Measurements from ENCODE around the gene MT1E.

Gene MT1E

DNA sequence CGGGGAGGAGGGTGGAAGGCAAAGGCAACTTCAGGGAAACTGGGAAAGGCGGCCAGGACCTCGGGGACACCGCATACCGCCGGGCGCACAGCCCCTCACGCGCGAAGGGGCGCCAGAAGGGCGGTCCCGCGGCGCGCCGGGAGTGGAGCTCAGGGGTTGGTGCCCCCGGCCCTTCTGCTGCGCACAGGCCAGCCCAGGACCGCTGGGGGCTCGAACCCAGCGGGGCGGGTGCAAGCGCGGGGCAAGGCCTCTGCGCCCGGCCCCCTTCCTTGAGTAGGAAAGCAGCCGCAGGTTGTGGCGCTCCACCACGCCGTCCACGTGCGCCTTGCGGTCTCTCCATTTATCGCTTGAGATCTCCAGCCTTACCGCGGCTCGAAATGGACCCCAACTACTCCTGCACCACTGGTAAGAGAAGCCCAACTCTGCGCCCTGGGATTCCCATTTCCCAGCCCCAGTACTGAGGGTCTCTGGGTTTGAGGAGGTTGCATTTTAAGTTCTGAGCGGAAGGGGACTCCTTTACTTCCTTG lies 9.9 kb downstream of the MT1E start:
- no peak overlapping the region for H3K27ac ChIP-seq (ENCODE audit: extremely low read depth, low read depth, low read length)
- no peaks in the 10 kb centered on the region for H3K36me3 ChIP-seq (ENCODE audit: control insufficient read depth in 2 of 2, insufficient read depth in 1 of 2, low read length in 2 of 2)
- TF ChIP-seq, protein P1, sequence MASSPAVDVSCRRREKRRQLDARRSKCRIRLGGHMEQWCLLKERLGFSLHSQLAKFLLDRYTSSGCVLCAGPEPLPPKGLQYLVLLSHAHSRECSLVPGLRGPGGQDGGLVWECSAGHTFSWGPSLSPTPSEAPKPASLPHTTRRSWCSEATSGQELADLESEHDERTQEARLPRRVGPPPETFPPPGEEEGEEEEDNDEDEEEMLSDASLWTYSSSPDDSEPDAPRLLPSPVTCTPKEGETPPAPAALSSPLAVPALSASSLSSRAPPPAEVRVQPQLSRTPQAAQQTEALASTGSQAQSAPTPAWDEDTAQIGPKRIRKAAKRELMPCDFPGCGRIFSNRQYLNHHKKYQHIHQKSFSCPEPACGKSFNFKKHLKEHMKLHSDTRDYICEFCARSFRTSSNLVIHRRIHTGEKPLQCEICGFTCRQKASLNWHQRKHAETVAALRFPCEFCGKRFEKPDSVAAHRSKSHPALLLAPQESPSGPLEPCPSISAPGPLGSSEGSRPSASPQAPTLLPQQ (tag by site-specific recombination; IDR thresholded peaks at IDR 0.05), result no peak
- TF ChIP-seq ZNF623 (tag by site-specific recombination; IDR thresholded peaks at IDR 0.05) (no peak), ZNF514 (tag by site-specific recombination; IDR thresholded peaks at IDR 0.05) (no peak), ZNF792 (tag by site-specific recombination; IDR thresholded peaks at IDR 0.05) (no peak), ZBTB21 (tag by site-specific recombination; IDR thresholded peaks at IDR 0.05) (no peak), ZNF707 (tag by site-specific recombination; IDR thresholded peaks at IDR 0.05) (no peak), KLF9 (tag by site-specific recombination; IDR thresholded peaks at IDR 0.05; ENCODE audit: low read depth) (no peak)
- TF ChIP-seq, protein P2, sequence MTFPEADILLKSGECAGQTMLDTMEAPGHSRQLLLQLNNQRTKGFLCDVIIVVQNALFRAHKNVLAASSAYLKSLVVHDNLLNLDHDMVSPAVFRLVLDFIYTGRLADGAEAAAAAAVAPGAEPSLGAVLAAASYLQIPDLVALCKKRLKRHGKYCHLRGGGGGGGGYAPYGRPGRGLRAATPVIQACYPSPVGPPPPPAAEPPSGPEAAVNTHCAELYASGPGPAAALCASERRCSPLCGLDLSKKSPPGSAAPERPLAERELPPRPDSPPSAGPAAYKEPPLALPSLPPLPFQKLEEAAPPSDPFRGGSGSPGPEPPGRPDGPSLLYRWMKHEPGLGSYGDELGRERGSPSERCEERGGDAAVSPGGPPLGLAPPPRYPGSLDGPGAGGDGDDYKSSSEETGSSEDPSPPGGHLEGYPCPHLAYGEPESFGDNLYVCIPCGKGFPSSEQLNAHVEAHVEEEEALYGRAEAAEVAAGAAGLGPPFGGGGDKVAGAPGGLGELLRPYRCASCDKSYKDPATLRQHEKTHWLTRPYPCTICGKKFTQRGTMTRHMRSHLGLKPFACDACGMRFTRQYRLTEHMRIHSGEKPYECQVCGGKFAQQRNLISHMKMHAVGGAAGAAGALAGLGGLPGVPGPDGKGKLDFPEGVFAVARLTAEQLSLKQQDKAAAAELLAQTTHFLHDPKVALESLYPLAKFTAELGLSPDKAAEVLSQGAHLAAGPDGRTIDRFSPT (tag by site-specific recombination; IDR thresholded peaks at IDR 0.05), result no peak
- TF ChIP-seq, protein P3, sequence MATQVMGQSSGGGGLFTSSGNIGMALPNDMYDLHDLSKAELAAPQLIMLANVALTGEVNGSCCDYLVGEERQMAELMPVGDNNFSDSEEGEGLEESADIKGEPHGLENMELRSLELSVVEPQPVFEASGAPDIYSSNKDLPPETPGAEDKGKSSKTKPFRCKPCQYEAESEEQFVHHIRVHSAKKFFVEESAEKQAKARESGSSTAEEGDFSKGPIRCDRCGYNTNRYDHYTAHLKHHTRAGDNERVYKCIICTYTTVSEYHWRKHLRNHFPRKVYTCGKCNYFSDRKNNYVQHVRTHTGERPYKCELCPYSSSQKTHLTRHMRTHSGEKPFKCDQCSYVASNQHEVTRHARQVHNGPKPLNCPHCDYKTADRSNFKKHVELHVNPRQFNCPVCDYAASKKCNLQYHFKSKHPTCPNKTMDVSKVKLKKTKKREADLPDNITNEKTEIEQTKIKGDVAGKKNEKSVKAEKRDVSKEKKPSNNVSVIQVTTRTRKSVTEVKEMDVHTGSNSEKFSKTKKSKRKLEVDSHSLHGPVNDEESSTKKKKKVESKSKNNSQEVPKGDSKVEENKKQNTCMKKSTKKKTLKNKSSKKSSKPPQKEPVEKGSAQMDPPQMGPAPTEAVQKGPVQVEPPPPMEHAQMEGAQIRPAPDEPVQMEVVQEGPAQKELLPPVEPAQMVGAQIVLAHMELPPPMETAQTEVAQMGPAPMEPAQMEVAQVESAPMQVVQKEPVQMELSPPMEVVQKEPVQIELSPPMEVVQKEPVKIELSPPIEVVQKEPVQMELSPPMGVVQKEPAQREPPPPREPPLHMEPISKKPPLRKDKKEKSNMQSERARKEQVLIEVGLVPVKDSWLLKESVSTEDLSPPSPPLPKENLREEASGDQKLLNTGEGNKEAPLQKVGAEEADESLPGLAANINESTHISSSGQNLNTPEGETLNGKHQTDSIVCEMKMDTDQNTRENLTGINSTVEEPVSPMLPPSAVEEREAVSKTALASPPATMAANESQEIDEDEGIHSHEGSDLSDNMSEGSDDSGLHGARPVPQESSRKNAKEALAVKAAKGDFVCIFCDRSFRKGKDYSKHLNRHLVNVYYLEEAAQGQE (tag by site-specific recombination; IDR thresholded peaks at IDR 0.05), result no peak
- no peaks in the 10 kb centered on the region for H3K9me3 ChIP-seq (ENCODE audit: control insufficient read depth, insufficient read depth, low read depth, low read length)
- H3K4me3 ChIP-seq (ENCODE audit: low read depth, low read length), result no peak overlapping the region
- ChIA-PET POLR2A (no interaction called here), CTCF (interaction anchor here (0.6 kb wide), 1 partner anchor 32 kb away, joined by 3 read pairs; no protein-coding TSS in a partner anchor)
- no peaks in the 10 kb centered on the region for H3K4me1 ChIP-seq (ENCODE audit: control insufficient read depth, insufficient read depth, low read length)

DNA sequence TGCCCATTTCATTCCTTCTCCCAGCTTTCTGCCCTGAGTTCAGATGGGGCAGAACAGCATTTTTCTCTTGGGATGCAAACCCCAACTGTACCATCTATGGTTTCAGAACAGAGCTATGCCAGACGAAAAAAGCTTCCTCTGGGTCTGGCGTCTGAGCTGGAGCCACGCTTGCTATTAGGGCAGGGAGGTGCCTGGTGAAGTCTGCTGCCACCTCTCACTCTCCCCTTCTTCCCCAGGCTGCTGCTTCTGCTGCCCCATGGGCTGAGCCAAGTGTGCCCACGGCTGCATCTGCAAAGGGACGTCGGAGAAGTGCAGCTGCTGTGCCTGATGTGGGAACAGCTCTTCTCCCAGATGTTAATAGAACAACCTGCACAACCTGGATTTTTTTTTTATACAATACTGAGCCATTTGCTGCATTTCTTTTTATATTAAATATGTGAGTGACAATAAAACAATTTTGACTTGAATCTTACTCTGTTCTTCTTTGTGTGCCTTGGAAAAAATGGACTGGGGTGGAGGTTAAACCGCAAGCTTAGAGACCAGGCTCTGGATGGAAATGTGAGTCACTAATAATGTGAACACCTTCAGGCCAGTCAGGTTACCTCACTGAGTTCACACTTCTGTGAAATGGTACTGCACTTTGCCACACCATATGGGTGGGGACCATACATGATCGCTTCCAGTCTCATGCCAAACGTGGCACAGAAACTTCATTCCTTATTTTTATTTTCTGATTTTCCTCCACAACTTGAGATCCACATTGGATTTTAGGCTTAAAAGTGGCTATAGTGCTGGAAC lies 11.2 kb downstream of the MT1E start:
- Histone ChIP-seq H3K4me1 (ENCODE audit: control insufficient read depth, insufficient read depth, low read length) (no peaks in the 10 kb centered on the region), H3K27ac (ENCODE audit: extremely low read depth, low read depth, low read length) (no peak overlapping the region), H3K4me3 (ENCODE audit: low read depth, low read length) (no peak overlapping the region), H3K36me3 (ENCODE audit: control insufficient read depth in 2 of 2, insufficient read depth in 1 of 2, low read length in 2 of 2) (no peaks in the 10 kb centered on the region), H3K9me3 (ENCODE audit: control insufficient read depth, insufficient read depth, low read depth, low read length) (no peaks in the 10 kb centered on the region)
- CTCF ChIA-PET, result interaction anchor here (0.7 kb wide), 1 partner anchor 14 kb away, joined by 3 read pairs; no protein-coding TSS in a partner anchor
- TF ChIP-seq, protein P4, sequence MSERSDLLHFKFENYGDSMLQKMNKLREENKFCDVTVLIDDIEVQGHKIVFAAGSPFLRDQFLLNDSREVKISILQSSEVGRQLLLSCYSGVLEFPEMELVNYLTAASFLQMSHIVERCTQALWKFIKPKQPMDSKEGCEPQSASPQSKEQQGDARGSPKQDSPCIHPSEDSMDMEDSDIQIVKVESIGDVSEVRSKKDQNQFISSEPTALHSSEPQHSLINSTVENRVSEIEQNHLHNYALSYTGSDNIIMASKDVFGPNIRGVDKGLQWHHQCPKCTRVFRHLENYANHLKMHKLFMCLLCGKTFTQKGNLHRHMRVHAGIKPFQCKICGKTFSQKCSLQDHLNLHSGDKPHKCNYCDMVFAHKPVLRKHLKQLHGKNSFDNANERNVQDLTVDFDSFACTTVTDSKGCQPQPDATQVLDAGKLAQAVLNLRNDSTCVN (tag by site-specific recombination; optimal IDR thresholded peaks at IDR 0.05), result no peak
- TF ChIP-seq ZNF549 (tag by site-specific recombination; IDR thresholded peaks at IDR 0.05) (no peak), ZNF837 (tag by site-specific recombination; IDR thresholded peaks at IDR 0.05) (no peak), ZNF701 (tag by site-specific recombination; IDR thresholded peaks at IDR 0.05) (no peak), ZNF623 (tag by site-specific recombination; IDR thresholded peaks at IDR 0.05) (no peak), ZNF223 (tag by site-specific recombination; IDR thresholded peaks at IDR 0.05) (no peak), ZNF560 (tag by site-specific recombination; IDR thresholded peaks at IDR 0.05; ENCODE audit: borderline replicate concordance) (no peak), ZNF416 (tag by site-specific recombination; IDR thresholded peaks at IDR 0.05) (no peak), ZNF214 (tag by site-specific recombination; IDR thresholded peaks at IDR 0.05; ENCODE audit: borderline replicate concordance) (no peak), ZNF776 (tag by site-specific recombination; IDR thresholded peaks at IDR 0.05; ENCODE audit: borderline replicate concordance) (no peak), ZNF548 (tag by site-specific recombination; IDR thresholded peaks at IDR 0.05) (no peak), SALL2 (tag by site-specific recombination; IDR thresholded peaks at IDR 0.05; ENCODE audit: borderline replicate concordance) (no peak)
- POLR2A ChIA-PET, result no interaction called here

Measured in HEK293 (cell line).